ENCODE measurements around the gene RNF222.
A peak's percentile ranks its signal among the peaks of the same experiment; 100 is the strongest.
"Not testable (repeated sequence)": the region's sequence is repeated elsewhere in the genome, so short reads cannot be mapped to it uniquely, and the experiment has no call there.

RNF222 gene

GRCh38 chr17:8409966-8410882 is 12.6 kb upstream of the RNF222 start:
- peak; percentile 92 for DNase-seq

- DNase-seq: no peak
Measured at GRCh38 chr17:8408371-8408770, 10.7 kb upstream of the RNF222 start.

- no peak for DNase-seq
Measured at GRCh38 chr17:8406174-8406573, 8.5 kb upstream of the RNF222 start.

GRCh38 chr17:8405499-8406016 is 7.9 kb upstream of the RNF222 start:
- DNase-seq: no peak

GRCh38 chr17:8402921-8403536 is 5.4 kb upstream of the RNF222 start:
- no peak for DNase-seq

GRCh38 chr17:8401107-8401506 is 3.5 kb upstream of the RNF222 start:
- DNase-seq: no peak

- no peak for DNase-seq
Measured at GRCh38 chr17:8398980-8399379, 1.4 kb upstream of the RNF222 start.

- DNase-seq: not testable (repeated sequence)
Measured at GRCh38 chr17:8394497-8394896, 3.1 kb downstream of the RNF222 start.

GRCh38 chr17:8393470-8394231 is 4.0 kb downstream of the RNF222 start:
- no peak for DNase-seq

GRCh38 chr17:8392674-8393469 is 4.8 kb downstream of the RNF222 start:
- no peak for DNase-seq

GRCh38 chr17:8392274-8392673 is 5.4 kb downstream of the RNF222 start:
- no peak for DNase-seq

GRCh38 chr17:8391711-8392110 is 5.9 kb downstream of the RNF222 start:
- no peak for DNase-seq

- DNase-seq: no peak
Measured at GRCh38 chr17:8387914-8388651, 9.5 kb downstream of the RNF222 start.

- peak; percentile 78 for DNase-seq
Measured at GRCh38 chr17:8386841-8387240, 10.8 kb downstream of the RNF222 start.

- no peak for DNase-seq
Measured at GRCh38 chr17:8384801-8385378, 12.7 kb downstream of the RNF222 start.

GRCh38 chr17:8383143-8383822 is 14.3 kb downstream of the RNF222 start, which contains the start of gene RPL26:
Gene RPL26 (minus strand): TSS chr17:8383193. CDS start chr17:8382310, 883 bp downstream.
- DNase-seq: peak; percentile 100

- DNase-seq: no peak
Measured at GRCh38 chr17:8382880-8383142, 14.8 kb downstream of the RNF222 start.

GRCh38 chr17:8382052-8382879 is 15.4 kb downstream of the RNF222 start:
- DNase-seq: peak; percentile 49

GRCh38 chr17:8380049-8380448 is 17.6 kb downstream of the RNF222 start:
- DNase-seq: no peak

- DNase-seq: not testable (repeated sequence)
Measured at GRCh38 chr17:8378117-8378516, 19.5 kb downstream of the RNF222 start.

All from hematopoietic multipotent progenitor cell treated with erythropoietin and hydrocortisone succinate and interleukin-3 and kit ligand, for 6 days (in vitro differentiated cells).